Activated CD4-positive, alpha-beta T cell treated with anti-CD3 and anti-CD28 coated beads, Interleukin-2, amount 50 U/mL, for 1 hour (primary cell): ENCODE data around the gene ITPK1.

Experiments used
- DNase-seq: peaks from one replicate; pipeline ENCODE4 v3.0.0-alpha.2; 2020

ITPK1 gene

GRCh38 chr14:92984082-92984788 lies 131.5 kb downstream of the ITPK1 start:
- no peak for DNase-seq

DNA sequence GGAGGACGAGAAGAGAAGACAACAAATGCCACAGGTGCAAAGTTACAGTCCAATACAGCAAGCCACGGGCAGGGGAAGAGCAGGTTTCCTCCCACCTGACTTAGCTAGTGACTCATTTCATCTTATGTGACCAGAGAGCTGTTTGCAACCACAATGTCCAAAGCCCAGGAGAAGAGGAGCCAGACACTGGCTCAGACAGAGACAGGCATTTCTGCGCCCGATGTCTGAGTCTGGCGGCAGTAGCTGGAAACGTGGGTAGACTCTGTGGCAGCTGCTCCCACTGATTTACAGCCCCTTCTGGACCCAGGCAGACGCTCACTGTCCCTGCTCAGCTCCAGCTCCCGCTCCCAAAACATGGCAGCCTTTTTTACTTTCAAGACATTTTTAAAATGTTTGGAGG lies 132.8 kb downstream of the ITPK1 start:
- no peak for DNase-seq

- DNase-seq: no peak
Measured at GRCh38 chr14:92981726-92982125, 134.0 kb downstream of the ITPK1 start.

- DNase-seq: no peak
Measured at GRCh38 chr14:92980866-92981265, 134.9 kb downstream of the ITPK1 start.

GRCh38 chr14:92978229-92979021 lies 137.3 kb downstream of the ITPK1 start:
- no peak for DNase-seq

DNA sequence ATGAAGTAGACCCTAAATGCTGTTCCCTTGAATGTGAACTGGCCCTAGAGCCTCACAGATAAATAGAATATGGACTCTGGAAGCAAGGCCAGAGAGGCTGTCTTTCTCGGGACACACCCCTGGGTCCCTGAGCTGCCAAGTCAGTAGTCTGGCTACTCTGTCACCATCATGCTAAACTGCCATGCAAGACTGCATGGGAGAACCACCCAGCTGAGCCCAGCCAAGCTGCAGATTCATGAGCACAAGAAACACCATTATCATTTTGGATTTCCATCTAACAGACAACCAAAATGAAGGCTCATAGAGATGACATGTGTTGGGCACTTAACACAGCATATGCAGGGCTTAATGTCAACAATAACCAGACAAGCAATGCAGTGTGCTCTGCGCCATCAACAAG lies 139.5 kb downstream of the ITPK1 start:
- DNase-seq: no peak

DNA sequence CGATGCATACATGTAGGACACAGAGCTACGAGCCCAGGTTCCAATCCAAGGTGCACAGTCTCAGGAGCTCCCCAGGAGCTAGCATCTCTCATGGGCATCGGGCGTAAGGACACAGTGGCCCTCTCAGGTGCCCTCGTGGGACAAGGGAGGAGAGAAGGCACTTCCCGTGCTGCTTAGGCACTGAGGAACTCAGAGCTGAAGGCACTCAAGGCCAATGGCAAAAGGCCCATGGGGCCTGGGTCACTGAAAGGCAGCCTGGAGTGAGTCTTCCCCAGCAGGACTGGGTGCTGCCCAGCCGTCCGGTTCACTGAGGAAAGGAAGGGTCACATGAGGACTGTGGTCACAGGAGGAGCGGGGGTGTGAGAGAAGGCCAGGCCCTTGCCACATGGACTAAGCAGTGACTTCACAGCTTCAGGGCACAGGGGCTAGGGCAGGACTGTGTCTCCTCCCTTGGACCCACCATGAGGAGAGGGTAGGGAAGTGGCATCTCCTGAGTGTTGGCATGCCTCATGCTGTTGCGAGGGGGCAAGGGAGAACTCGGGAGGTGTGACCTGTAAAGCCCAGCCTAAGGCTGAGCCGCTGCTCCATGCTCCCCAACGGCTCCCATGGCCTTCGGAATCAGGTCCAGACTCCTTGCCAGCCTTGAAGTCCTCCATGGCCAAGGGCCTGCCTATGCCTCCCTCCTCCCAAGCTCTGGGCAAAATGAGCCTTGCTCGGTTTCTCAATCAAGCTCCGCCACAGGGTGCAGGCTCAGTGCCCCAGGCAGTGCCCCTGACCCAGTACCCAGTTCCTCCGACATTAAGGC lies 141.0 kb downstream of the ITPK1 start:
- no peak for DNase-seq

DNA sequence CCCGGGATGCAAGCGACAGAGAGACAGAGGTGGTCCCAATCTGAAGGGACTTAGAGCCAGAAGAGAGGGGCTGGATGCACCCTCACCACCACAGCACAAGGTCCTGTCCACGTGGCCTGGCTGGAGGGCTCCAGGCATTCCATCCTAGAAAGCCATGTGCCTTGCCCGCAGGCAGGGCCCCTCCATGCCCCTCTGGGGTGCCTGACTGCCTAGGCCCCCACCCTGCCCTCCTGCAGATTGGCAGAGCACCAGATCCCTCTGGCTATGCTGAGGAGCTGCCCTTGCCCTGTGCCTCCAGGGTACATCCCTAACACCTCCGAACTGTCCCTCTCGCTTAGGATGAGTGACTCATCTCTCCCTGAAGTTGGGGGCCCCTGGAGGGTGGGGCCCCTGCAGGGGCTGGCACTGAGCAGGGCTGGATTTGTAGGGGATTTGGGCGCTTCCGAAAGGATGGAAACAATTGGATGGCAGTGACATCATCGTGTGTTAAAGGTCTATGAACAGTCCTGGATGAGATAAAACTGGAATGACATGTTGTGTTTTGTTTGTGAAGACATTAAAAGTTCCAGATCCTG lies 141.8 kb downstream of the ITPK1 start:
- DNase-seq: no peak

GRCh38 chr14:92973261-92973797 lies 142.4 kb downstream of the ITPK1 start:
- DNase-seq: no peak

GRCh38 chr14:92971601-92972180 lies 144.0 kb downstream of the ITPK1 start:
- DNase-seq: no peak

DNA sequence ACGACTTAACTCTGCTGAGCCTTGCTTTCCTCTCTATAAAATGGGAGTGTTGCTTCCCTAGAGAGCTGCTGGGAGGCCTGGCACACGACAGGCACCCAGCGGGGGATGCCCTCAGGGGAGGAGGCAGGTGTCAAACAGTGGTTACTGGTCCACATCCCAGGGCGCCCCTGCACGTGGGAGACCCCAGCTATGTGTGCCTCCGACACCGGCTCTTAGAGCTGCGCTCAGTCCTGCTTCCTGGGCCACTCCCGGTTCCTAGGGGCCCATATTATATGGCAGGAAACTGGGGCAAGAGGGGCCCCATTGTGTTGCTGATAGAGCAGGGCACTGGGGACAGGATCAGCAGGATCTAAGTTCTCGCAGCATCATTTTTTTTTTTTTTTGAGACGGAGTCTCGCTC lies 145.5 kb downstream of the ITPK1 start:
- no peak for DNase-seq

DNA sequence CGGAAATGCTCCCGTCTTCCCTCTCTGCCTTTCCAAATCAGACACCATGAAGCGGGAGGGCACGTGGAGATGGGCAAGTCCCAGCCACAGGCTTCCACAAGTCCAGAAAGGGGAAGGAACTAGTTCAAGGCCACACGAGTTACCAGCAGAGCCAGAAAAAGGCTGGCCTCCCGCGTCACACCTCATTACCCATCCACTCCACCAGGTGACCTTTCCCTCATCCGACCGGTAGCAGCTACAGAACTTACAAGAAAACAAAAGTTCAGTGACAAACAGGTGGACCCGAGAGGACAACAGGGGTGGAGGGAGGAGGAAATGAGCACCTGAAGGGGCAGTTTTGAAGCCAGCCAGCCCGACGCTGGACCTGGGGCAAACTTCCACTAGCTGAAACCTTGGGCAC lies 145.9 kb downstream of the ITPK1 start:
- no peak for DNase-seq

DNA sequence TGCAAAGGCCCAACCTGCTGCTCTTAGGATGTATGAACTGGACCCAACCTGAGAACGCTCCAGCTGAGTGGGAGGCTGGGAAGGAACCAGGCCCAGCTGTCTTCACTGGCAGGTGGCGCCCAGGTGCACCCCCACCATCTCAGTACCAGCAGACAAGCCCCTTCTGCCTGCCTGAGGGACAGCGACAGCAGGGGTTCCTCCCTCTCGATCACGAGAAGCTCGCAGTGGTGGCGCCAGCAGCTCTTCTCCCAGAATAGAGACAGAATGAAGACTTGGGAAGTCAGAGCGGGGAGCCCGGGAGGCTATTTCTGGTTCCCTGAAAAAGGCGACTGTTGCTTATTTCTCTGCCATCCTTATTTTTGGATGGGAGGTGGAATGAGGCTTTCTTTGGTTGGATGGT lies 146.3 kb downstream of the ITPK1 start:
- DNase-seq: no peak

- DNase-seq: no peak
Measured at GRCh38 chr14:92968291-92969020, 147.3 kb downstream of the ITPK1 start.

DNA sequence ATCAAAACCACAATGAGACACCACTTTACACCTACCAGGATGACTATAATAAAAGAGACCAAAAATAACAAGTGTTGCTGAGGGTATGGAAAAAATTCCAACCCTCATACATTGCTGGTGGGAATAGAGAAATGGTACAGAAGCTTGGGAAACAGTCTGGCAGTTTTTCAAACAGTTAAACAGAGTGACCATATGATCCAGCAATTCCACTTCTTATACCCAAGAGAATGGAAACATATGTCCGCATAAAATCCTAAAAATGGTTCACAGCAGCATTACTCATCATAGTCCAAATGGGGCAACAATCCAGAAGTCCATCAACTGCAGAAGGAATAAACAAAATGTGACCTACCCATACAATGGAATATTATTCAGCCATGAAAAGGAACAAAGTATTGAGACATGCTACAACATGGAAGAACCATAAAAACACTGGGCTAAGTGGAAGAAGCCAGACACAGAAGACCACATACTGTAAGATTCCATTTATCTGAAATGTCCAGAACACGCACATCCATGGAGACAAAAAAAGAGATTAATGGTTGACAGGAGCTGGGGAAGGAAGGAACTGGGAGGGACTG lies 148.3 kb downstream of the ITPK1 start:
- no peak for DNase-seq

DNA sequence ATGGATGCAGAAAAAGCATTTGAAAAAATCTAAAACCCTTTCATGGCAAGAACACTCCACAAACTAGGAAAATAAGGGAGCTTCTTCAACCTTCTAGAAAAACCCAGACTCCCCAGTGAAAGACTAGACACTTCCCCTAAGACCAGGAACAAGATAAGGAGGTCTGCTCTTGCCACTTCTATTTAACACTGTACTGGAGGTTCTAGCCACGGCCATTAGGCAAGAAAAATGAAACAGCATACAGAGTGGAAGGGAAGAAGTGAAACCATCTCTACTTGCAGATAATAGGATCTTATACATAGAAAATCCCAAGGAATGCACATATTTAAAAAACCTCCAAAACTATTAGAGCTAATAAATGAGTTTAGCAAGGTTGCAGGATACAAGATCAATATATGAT lies 150.4 kb downstream of the ITPK1 start:
- DNase-seq: no peak

DNA sequence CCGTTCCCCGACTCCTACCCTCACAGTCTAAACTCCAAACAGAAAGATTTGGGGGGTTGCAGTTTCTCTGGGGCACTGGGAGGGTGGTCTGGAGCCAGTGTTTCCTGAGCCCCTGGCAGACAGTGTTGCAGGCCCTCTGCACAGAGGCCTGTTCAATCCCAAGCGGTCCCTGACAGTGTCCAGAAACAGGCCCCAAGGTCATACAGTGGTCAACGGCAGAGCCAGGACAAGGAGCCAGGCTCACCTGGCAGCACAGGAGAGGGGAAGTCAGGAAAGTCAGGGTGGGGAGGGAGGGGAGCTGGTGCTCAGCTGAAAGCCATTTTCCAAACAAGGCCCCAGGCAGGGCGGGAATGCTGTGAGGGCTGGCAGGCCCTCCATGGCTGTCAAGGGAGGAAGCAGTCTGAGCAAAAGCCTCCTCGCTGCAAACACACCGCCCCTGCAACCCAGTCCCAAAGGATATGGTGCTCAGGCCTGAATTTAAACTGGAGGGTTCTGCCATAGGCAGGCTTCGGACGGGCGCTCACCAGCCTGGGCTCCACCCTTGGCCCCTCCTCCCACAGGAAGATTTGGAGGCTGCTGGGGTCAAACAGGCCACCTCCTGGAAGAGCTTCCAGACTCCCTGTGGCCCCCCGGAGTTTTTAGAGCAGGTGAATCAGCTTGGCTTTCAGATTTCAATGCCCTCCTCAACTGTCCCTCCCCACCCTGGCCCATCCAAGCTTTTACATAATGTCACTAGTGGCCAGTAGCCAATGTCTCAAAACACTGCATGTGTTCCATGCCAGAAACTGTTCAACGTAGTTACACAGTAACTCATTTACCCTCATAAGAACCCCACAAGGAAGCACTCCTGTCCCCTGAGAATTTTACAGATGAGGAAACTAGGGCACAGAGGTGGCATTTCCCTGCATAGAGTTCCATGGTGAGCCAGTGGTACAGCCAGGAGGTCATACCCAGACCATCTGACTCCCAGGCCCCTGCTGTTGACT lies 151.3 kb downstream of the ITPK1 start:
- DNase-seq: no peak

GRCh38 chr14:92963301-92964123 lies 152.2 kb downstream of the ITPK1 start:
- DNase-seq: no peak

- DNase-seq: no peak
Measured at GRCh38 chr14:92962831-92963095, 153.0 kb downstream of the ITPK1 start.
